ENCODE measurements around the gene MRPL28.
A peak's percentile ranks its signal among the peaks of the same experiment; 100 is the strongest.
"Not testable (repeated sequence)": the region's sequence is repeated elsewhere in the genome, so short reads cannot be mapped to it uniquely, and the experiment has no call there.

The MRPL28 gene

GRCh38 chr16:370443-370842 is at the start of gene MRPL28:
MRPL28 (minus strand) TSS chr16:370538; CDS start chr16:370218, 320 bp downstream.
- H3K9me3 Mint-ChIP-seq = no peaks in the 10 kb centered on the region
- no peaks in the 10 kb centered on the region for H3K36me3 Mint-ChIP-seq
- H3K27me3 Mint-ChIP-seq = no peaks in the 10 kb centered on the region
- H3K4me3 Mint-ChIP-seq = peak within 1 kb of the TSS; percentile 84
- peak within 1 kb of the TSS; percentile 94 for H3K27ac Mint-ChIP-seq
- H3K4me1 Mint-ChIP-seq = peaks cover 21% of the 10 kb centered on the region

- not testable (repeated sequence) for H3K9me3 Mint-ChIP-seq, H3K4me3 Mint-ChIP-seq, H3K27me3 Mint-ChIP-seq, H3K4me1 Mint-ChIP-seq, H3K36me3 Mint-ChIP-seq, H3K27ac Mint-ChIP-seq
These were observed 44.8 kb upstream of the MRPL28 start for GRCh38 chr16:415170-415498.

- no peak overlapping the region for H3K27ac Mint-ChIP-seq
- no peaks in the 10 kb centered on the region for H3K27me3 Mint-ChIP-seq
- H3K9me3 Mint-ChIP-seq = no peaks in the 10 kb centered on the region
- no peaks in the 10 kb centered on the region for H3K4me1 Mint-ChIP-seq
- H3K36me3 Mint-ChIP-seq = peaks cover 1% of the 10 kb centered on the region
- no peak overlapping the region for H3K4me3 Mint-ChIP-seq
These were observed 44.2 kb upstream of the MRPL28 start for GRCh38 chr16:414395-415169.

GRCh38 chr16:411576-412265 is 41.4 kb upstream of the MRPL28 start:
- no peaks in the 10 kb centered on the region for H3K4me1 Mint-ChIP-seq
- no peaks in the 10 kb centered on the region for H3K9me3 Mint-ChIP-seq
- H3K27ac Mint-ChIP-seq = no peak overlapping the region
- no peak overlapping the region for H3K4me3 Mint-ChIP-seq
- no peaks in the 10 kb centered on the region for H3K27me3 Mint-ChIP-seq
- H3K36me3 Mint-ChIP-seq = peaks cover 3% of the 10 kb centered on the region

- Mint-ChIP-seq H3K9me3 (no peaks in the 10 kb centered on the region), H3K4me1 (no peaks in the 10 kb centered on the region), H3K27me3 (no peaks in the 10 kb centered on the region), H3K36me3 (peaks cover 3% of the 10 kb centered on the region), H3K4me3 (no peak overlapping the region), H3K27ac (no peak overlapping the region)
These were observed 40.3 kb upstream of the MRPL28 start for GRCh38 chr16:410516-411178.

- H3K9me3 Mint-ChIP-seq = no peaks in the 10 kb centered on the region
- H3K27ac Mint-ChIP-seq = peak overlapping the region; percentile 35
- peaks cover 3% of the 10 kb centered on the region for H3K36me3 Mint-ChIP-seq
- H3K4me3 Mint-ChIP-seq = no peak overlapping the region
- no peaks in the 10 kb centered on the region for H3K27me3 Mint-ChIP-seq
- no peaks in the 10 kb centered on the region for H3K4me1 Mint-ChIP-seq
These were observed 36.9 kb upstream of the MRPL28 start for GRCh38 chr16:407253-407652.

GRCh38 chr16:405548-406506 is 35.5 kb upstream of the MRPL28 start:
- H3K27me3 Mint-ChIP-seq = no peaks in the 10 kb centered on the region
- H3K9me3 Mint-ChIP-seq = no peaks in the 10 kb centered on the region
- H3K36me3 Mint-ChIP-seq = peaks cover 3% of the 10 kb centered on the region
- H3K4me3 Mint-ChIP-seq = no peak overlapping the region
- H3K27ac Mint-ChIP-seq = no peak overlapping the region
- H3K4me1 Mint-ChIP-seq = no peaks in the 10 kb centered on the region

- H3K27ac Mint-ChIP-seq = no peak overlapping the region
- peaks cover 7% of the 10 kb centered on the region for H3K4me1 Mint-ChIP-seq
- peaks cover 3% of the 10 kb centered on the region for H3K36me3 Mint-ChIP-seq
- H3K9me3 Mint-ChIP-seq = no peaks in the 10 kb centered on the region
- H3K27me3 Mint-ChIP-seq = no peaks in the 10 kb centered on the region
- H3K4me3 Mint-ChIP-seq = no peak overlapping the region
These were observed 34.7 kb upstream of the MRPL28 start for GRCh38 chr16:404971-405486.

GRCh38 chr16:401468-402348 is 31.4 kb upstream of the MRPL28 start, which contains the start of gene DECR2:
DECR2 (plus strand) TSS chr16:401885; CDS start chr16:401964, 79 bp downstream.
- Mint-ChIP-seq H3K27ac (peak within 1 kb of the TSS; percentile 84), H3K4me1 (peaks cover 15% of the 10 kb centered on the region), H3K4me3 (peak within 1 kb of the TSS; percentile 86), H3K36me3 (no peaks in the 10 kb centered on the region), H3K9me3 (no peaks in the 10 kb centered on the region), H3K27me3 (no peaks in the 10 kb centered on the region)

GRCh38 chr16:400061-400591 is 29.8 kb upstream of the MRPL28 start:
- H3K4me1 Mint-ChIP-seq = peaks cover 24% of the 10 kb centered on the region
- H3K27ac Mint-ChIP-seq = no peak overlapping the region
- peak overlapping the region; percentile 86 for H3K4me3 Mint-ChIP-seq
- H3K9me3 Mint-ChIP-seq = no peaks in the 10 kb centered on the region
- no peaks in the 10 kb centered on the region for H3K36me3 Mint-ChIP-seq
- H3K27me3 Mint-ChIP-seq = no peaks in the 10 kb centered on the region

- Mint-ChIP-seq H3K36me3 (no peaks in the 10 kb centered on the region), H3K9me3 (no peaks in the 10 kb centered on the region), H3K27ac (no peak overlapping the region), H3K4me3 (no peak overlapping the region), H3K4me1 (peaks cover 24% of the 10 kb centered on the region), H3K27me3 (no peaks in the 10 kb centered on the region)
These were observed 29.1 kb upstream of the MRPL28 start for GRCh38 chr16:399340-400019.

- Mint-ChIP-seq H3K4me1 (peaks cover 24% of the 10 kb centered on the region), H3K27me3 (no peaks in the 10 kb centered on the region), H3K27ac (peak overlapping the region; percentile 30), H3K36me3 (no peaks in the 10 kb centered on the region), H3K9me3 (no peaks in the 10 kb centered on the region), H3K4me3 (peak overlapping the region; percentile 65)
These were observed 28.4 kb upstream of the MRPL28 start for GRCh38 chr16:398561-399339.

- Mint-ChIP-seq H3K4me3 (peak overlapping the region; percentile 65), H3K27me3 (no peaks in the 10 kb centered on the region), H3K36me3 (no peaks in the 10 kb centered on the region), H3K27ac (peak overlapping the region; percentile 17), H3K9me3 (no peaks in the 10 kb centered on the region), H3K4me1 (peaks cover 24% of the 10 kb centered on the region)
These were observed 27.5 kb upstream of the MRPL28 start for GRCh38 chr16:397736-398332.
